Activated CD8-positive, alpha-beta memory T cell treated with anti-CD3 and anti-CD28 coated beads, Interleukin-2, amount 50 U/mL, for 48 hours (primary cell): ENCODE measurements around the gene GJB3.
"Not testable (repeated sequence)": the region's sequence is repeated elsewhere in the genome, so short reads cannot be mapped to it uniquely, and the experiment has no call there.

Source experiments
- DNase-seq: peaks from one replicate; pipeline ENCODE4 v3.0.0-alpha.2; 2020

The GJB3 gene

DNA sequence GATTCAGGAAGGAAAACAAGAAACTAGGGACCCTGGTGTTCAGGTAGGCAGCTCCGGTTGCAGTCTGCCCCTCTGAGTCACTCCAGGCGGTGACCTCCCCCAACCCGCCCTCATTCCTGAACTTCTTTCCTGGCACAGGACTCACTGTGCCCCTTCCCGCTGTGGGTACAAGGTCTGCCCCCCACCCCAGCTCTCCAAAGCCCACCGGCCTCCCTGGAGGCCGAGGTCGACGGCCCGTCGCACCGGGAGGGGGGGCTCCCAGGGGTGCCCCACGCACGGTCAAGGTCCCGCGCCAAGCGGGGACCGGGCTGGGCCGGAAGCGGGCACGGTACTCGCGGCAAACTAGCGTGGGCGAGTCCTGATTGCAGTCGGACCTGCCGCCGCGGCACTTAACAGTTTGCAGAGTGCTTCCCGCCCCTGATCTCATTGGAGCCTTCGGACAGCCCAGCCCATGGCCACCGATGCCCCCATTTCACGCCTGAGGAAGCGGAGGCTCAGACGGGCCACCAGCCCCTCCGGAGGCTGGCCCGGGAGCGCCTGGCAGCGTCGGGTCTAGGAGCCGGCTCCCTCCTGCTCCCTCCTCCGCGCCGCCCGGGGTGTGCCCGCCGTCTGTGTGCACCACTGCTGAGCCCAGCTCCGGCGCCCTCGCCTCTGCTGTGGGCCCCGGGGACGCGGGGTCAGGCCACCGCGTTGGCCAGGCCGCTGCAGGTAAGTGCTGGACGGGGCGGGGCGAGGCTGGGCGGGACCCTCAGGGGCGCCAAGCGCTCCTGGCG, at the start of gene GJB3:
Gene GJB3, plus strand, starts transcription at position 144 of the 773 bp plus-strand sequence. CDS start 3,549 bp downstream, outside the sequence.
- DNase-seq, result no peak

DNA sequence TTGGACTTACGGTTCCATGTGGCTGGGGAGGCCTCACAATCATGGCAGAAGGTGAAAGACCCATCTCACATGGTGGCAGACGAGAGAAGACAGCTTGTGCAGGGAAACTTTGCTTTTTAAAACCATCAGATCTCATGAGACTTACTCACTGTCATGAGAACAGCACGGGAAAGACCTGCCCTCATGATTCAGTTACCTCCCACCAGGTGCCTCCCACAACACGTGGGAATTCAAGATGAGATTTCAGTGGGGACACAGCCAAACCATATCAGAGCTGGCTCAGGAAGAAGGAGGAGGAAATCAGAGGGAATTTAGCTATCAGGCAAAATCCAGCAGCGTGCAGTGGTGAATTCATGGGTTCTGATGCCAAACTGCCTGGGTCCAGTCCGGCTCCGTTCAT, 48.2 kb upstream of the GJB3 start:
- not testable (repeated sequence) for DNase-seq

DNA sequence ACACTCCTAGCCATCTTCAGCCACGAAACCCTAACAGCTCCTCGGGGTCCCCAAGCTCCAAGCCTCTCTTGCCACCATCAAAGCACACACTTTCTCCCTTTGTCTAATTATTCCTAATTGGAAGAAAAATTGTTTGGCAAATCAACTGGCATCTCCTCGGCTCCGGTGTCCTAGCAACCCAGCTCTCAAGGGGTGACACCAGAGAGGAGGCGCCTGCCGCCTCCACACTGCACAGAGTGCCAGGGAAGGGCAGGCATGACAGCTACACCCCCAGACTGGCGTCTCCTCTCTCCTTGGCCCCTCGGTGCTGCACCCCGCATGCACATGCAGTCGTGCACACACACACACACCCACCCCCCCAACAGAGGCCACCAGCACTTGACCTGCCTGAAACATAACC, 44.3 kb upstream of the GJB3 start:
- DNase-seq, result no peak

DNA sequence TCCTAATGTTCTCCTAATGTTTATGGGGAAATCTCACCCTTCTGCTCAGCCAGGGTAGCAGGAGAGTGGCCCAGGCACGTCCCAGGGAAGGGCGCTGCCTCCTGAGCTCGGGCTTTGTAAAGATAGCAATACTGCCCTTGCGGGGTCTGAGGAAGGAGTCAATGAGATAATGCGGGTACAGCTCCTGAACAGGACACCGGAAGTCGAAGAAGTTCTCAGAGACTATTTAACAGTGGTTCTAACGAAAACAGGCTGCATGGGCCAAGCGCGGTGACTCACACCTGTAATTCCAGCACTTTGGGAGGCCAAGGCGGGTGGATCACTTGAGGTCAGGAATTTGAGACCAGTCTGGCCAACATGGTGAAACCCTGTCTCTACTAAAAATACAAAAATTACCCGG, 43.8 kb upstream of the GJB3 start:
- DNase-seq, result not testable (repeated sequence)

DNA sequence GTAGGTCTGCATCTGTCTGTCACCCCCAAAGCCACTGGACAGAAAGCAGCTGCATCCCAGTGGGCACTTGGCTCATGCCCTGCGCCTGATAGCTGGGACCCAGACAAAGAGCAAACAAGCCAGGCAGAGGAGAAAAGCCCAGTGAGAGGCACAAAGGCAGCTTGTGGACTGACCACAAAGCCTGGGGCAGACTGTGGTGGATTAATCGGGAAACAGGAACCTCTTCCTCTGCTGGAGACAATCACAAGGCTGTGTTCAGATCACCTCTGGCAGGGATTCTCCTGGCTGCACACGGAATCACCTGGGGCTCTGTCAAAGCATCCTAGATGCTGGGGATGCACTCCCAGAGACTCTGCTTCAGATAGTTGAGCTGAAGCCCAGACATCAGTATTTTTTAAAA, 41.4 kb upstream of the GJB3 start:
- no peak for DNase-seq

DNA sequence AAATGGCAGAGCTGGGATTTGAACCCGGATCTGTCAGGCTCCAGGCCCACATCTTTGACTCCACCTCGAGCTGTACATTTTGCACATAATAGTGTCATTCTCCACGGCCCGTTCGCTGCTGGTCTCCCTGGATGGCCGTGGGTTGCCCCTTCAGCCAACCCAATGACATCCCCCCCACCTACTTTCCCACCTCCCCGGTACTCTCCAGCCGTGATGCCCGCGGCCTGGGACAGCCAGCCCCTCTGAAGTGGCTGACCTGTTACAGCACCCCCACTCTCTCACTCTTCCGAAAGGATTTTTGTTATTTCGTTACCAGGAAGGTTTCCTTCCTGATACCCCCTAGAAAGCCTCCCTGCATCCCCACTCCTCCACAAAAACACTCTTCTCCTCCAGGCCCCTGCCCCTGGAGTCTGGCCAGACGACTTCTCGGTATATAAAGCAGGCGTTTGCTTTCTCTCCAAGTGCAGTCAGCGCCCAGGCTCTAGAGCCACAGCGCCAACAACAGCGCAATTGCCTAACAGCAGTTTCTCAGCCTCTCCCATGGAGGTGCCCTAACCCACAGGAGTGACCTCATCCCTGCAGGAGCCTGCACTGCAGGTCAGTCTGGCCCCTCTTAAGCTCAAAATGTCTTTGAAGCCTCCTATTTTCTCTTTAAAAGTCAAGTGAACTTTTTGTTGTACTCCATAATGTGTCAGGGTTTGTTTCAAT, 40.7 kb upstream of the GJB3 start:
- DNase-seq, result no peak

DNA sequence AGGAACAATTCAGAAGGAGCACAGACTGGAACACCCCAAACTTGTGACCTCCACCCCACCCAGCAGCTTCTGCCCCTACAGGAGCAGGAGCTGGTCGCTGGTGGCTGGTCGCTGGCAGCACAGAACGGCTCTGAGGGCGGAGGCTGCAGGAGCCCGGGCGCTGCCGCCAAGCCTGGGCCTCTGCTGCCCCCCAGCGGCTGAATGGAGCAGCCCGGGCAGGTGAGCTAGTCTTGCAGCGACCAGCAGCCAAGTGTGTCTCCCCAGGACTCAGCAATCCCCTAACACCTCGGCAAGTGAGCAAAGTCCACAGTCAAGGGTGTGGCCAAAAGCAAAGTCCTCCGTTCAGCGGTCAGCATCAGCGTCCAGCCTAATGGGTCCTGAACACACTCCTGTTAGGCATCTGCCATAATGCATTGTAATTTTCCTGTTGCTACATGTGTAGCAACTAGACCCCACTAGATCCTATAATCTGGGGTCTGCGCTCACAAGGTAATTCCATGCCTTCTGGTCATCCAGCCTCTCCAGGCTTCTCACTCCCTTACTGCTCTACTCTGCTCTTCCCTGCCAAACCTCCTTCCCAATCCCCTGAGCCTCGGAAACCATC, 38.2 kb upstream of the GJB3 start:
- peak; percentile 97 for DNase-seq

DNA sequence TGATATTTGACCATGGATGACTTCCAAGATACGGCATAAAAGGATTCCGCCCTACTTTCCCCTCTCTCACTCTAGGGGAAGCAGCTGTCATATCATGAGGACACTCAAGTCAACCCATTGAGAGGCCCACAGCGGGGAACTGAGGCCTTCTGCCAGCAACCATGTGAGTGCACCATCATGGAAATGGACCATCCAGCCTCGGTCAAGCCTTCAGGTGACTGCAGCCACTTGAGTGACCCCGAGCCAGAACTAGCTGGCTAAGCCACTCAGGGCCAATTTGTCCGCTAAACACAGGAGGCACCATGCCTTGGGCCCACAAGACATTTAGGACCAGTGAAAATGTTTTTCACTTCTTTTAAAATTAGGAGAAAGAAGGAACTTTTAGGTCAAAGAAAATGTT, 37.2 kb upstream of the GJB3 start:
- no peak for DNase-seq

DNA sequence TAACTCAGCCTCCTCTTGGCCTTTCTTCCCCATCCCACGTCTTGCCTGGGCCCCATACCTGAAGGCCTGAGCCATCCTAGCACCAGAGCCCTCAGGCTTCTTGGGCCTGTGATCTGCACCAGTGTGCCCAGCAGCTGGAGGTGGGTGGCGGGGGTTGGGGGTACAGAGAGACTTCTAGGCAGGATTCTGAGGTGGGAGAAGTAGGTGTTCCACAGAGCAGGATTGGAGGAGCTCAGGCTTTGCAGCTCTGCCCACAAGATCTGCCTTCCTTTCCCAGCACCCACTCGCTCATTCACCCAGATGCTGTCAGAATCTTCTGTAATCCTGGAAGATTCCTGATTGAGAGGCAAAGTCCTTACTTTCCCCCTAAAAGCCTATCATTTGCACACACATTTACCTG, 36.2 kb upstream of the GJB3 start:
- no peak for DNase-seq

DNA sequence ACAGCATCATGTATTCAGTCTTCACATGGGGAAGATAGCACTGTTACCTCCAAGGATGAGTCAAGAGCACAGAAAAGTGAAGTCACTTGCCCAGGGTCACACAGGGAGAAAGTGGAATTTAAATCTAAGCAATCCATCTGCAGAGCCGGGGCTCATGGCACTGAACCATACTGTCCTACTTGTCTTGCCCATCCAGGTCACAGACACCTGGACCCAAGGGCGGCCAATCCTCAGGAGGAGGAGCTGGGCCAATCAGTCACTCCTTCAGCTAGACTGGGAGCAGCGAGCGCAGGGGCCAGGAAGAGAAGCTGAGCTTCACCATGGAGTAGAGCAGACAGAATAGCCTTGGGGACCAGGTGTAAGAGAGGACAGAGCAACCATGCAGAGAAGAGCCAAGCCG, 35.3 kb upstream of the GJB3 start:
- no peak for DNase-seq

DNA sequence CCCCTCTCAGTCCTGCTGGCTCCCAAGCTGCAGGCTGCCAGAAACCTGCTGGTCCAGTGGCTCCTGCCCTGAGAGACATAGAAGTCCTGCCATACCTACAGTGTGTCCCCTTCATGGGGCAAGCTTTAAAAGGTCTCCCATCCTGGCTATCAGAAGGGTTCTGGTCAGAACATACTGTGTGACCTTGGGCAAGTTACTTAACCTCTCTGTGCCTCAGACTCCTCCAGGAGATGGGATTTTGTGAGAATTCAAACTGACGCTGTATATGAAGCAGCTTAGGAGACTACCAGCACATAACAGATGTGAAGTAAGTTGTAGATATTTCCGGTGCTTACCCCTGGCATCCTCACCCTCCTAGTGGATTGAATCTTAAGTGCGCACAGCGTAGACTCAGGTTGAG, 34.9 kb upstream of the GJB3 start:
- DNase-seq, result no peak

DNA sequence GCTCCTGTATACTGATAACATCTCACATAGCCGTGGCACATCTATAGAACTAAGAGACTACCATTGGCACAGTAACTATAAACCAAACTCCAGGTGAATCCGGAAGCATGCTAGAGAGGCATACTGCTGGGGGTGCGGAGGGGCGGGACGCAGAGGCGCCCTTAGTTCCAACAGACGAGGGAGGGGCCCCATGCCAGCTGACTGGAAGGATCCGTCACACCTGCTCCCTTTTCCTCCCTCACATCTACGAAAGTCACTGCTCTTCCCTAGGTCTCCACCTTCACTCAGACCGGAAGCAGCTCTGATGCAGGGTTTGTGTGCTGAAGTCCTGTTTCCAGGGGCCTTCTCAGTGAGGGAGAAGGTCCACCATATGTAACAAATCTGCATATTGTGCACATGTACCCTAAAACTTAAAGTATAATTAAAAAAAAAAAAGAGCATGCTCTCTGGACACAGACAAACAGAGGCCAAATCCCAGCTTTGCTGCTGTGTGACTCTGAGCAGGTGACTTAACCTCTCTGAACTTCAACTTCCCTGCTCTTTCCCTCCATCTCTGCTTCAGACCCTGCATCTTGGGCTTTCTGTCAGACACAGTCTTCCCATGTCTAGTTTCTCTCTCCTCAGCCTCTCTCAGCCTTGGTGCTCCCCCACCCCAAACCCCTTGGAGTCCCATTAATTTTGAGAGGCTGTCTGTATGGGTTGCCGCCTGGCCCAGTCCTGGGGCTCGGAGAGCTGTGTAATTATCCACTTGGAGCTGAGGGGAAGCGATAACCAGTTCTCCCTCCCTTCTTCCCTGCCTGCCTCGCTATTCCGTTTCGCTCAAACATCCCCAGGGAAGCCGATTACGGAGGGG, 34.0 kb upstream of the GJB3 start:
- no peak for DNase-seq

DNA sequence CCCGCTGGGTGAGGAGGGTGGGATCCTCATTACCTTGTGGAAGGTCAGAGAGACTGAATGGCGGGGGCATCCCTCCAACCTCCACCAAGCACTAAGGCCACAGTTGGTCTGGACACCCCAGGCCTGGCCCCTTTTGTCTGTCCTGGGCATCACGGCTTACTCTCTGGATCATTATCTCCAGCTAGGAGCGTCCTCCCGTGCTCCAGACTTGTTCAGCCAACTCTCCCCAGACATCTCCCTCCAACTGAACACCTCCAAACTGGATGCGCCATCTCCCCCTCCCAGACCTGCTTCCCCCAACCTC, 33.4 kb upstream of the GJB3 start:
- DNase-seq, result no peak

DNA sequence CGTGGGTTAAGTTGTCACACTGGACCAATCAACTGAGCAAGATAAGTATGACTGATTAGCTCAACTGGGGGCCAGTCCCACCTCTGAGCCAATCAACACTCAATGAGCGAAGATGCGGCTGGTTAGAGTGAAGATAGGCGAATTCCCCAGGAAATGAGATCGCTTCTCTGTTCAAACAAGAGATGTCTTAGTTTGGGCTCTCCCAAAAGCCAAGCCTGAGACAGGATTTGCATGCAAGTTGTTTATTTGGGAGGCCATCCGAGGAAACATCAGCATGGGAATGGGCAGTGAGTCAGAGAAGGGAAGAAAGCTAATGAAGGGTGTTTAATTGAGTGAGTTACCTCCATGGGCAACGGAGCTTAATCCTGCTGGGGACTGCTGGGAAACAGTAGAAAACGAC, 31.0 kb upstream of the GJB3 start:
- no peak for DNase-seq

DNA sequence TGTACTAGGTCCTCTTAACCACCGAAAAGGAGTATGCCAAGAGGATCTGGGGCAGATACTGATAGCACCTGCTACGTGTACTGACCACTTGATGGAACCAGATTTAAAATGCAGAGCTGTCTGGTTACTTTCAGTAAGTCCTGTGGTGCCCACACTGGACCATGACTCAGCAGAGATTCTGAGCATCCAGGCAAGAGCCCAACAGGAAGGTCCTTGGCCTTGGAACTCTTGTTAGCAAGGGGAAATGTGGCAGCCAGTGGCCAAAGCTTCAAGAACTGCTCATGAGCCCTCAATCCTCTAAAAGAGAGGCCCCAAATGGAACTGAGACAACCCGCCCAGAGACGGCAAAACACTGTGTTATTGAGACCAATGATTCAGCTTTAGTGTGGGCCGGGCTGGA, 30.4 kb upstream of the GJB3 start:
- DNase-seq, result no peak

DNA sequence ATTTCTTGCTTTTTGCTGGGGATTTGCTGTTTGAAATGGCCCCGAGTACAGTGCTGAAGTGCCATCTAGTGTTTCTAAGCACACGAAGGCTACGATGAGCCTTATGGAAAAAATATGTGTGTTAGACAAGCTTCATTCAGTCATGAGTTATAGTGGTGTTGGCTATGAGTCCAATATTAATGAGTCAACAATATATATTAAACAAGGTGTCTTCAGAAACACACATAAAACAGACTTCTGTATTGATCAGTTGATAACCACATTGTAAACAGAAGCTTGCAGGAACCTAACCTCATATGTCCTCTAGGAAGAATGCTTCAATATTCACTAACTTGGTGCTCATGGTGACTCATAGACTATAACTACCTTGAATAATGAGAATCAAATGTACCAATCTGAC, 27.9 kb upstream of the GJB3 start:
- no peak for DNase-seq

DNA sequence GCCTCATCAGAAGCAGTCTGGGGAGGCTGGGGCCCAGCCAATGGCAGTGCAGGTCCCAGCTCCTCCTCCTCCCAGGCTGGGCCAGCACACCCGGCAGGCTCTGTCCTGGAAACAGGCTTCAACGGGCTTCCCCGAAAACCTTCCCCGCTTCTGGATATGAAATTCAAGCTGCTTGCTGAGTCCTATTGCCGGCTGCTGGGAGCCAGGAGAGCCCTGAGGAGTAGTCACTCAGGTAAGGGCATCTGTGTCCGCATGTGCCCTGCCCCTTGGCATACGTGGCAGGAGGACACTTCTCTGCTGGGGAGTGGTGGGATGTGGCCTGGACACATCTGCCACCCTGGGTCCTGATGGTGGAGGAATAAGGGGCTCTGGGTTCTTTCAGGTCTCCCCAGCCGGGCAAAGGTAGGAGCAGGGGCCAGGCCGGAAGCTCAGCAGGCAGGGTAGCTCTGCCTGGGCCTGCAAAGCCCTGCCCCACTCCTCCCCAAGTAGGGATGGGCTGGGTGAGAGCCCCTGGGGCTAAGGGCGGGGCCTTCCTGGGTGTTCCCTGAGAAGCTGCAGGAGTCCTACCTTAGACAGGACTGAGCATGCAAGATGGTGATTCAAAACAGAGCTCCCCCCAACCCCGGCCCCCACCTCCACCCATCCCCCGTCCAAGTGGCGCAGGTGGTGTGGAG, 25.9 kb upstream of the GJB3 start, which contains the start of gene GJB5:
Gene GJB5, plus strand, starts transcription at position 84 of the 674 bp plus-strand sequence. CDS start 2,284 bp downstream, outside the sequence.
- no peak for DNase-seq

DNA sequence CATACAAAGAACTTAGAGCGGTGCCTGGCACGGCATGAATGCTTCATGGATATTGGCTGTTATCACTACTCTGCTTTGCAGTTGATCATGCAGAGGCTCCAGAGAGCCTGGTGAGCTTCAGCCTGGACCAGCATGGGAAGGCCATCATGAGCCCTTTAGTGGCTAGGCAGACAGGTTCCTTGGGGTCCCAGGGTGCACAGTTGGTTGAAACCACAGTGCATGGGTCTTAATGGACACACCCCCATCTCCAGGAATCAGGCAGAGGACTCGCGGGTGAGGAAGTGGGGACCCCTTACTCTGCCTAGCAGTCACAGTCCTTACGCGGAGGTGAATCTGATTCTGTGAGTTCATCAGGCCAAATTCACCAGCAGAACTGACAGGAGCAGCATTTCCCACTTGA, 25.1 kb upstream of the GJB3 start:
- no peak for DNase-seq

DNA sequence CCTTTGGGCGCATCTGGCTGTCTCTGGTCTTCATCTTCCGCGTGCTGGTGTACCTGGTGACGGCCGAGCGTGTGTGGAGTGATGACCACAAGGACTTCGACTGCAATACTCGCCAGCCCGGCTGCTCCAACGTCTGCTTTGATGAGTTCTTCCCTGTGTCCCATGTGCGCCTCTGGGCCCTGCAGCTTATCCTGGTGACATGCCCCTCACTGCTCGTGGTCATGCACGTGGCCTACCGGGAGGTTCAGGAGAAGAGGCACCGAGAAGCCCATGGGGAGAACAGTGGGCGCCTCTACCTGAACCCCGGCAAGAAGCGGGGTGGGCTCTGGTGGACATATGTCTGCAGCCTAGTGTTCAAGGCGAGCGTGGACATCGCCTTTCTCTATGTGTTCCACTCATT, 23.6 kb upstream of the GJB3 start:
- DNase-seq, result no peak

DNA sequence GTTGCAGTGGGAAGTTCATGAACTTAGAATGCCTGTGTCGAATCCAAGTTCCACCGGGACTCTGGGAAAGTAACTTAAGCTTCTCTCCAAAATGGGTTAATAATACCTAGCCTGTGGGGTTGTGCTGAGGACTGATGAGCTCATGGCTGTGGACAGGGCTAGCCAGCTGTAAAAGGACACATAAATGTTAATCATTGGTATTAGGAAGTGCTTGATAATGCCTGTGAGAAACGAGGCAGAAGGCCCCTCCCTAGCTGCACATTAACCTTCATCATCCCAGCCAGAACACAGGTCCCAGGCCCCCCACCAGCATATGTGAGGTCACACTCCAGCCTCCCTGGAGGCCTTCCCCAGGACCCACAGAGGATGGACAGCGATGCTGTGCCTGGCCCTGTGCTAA, 22.3 kb upstream of the GJB3 start:
- no peak for DNase-seq

DNA sequence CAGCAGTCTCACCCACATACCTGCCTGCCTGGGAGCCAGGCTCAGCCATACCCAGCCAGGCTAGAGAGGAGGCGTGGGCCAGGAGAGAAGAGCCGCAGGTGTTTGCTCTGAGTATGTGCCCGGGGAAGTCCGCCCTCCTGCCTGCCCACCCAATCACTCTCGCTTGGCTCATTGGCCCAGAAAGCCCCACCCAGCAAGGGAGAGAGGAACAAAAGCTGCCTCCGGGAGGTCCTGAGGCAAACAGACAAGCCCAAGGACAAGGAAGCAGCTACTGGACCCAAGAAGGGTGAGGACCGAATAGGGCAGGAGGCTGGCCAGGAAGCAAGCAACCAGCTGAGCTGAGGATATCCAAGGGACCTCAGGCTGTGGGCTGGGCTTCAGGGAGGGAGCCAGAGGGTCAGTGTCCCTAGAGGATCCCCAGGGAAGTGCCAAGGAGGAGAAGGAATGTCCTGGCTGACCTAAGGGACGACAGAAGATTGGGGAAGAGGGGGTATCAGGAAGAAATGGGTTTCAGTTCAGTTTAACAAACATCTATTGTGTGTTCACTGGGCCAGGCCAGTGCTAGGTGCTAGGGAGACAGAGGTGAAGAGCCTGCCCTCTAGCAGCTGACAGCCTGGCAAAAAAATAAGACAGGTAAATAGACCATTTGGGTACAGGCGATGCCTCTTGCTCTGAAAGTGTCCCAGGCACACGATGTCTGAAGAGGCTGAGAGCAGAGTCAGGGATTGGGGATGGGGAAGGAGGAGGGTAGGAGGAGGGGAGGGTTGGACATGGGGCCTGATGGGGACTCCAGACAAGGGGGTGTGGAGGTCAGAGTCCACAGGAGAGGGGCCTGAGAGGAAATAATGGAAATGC, 21.3 kb upstream of the GJB3 start, which contains the start of gene GJB4:
Gene GJB4, plus strand, starts transcription at position 238 of the 855 bp plus-strand sequence. CDS start 1,515 bp downstream, outside the sequence.
- DNase-seq, result no peak
